GM19324 (cell line): Measurements from ENCODE around the gene CDC45.

Source experiments
- ATAC-seq: cut with Tn5 transposase; IDR thresholded peaks from one replicate; pipeline ENCODE4 v1.9.1; 2021; ENCODE audit warnings: mild to moderate bottlenecking, moderate library complexity; ENCODE audit not compliant: unreplicated experiment, low FRiP score

CDC45 gene

DNA sequence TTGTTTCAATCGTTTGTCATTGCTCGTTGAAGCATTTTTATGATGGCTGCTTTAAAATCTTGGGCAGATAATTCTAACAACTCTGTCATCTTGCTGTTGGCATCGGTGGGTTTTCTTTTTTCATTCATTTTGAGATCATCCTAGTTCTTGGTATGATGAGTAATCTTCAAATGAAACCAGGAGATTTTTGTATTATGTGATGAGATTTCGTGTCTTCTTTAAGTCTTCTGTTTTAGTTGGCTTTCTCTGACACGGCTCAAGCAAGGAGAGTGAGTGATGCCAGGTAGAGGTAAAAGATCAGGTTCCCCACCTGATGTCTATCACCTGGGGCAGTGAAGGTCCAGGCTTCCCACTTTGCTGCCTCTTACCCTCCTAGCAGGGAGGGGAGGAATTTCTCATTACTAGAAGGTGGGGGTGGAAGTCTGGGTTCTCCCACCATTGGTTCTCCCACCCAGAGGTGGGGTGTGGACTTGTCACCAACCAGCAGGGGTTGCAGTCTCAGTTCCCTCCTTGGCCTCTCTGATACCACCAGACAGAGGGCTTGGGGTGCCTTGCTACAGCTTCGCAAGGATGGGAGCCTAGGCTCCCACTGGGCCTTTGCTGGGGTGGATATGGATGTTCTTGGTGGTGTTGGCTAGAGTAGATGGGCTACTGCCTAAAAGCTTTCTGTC, 12.9 kb downstream of the CDC45 start:
- no peak for ATAC-seq

- ATAC-seq, result no peak
These were observed 14.4 kb downstream of the CDC45 start for GRCh38 chr22:19494001-19494560.

GRCh38 chr22:19494676-19495173, 15.0 kb downstream of the CDC45 start:
- ATAC-seq, result no peak

- no peak for ATAC-seq
These were observed 16.0 kb downstream of the CDC45 start for GRCh38 chr22:19495562-19496323.

DNA sequence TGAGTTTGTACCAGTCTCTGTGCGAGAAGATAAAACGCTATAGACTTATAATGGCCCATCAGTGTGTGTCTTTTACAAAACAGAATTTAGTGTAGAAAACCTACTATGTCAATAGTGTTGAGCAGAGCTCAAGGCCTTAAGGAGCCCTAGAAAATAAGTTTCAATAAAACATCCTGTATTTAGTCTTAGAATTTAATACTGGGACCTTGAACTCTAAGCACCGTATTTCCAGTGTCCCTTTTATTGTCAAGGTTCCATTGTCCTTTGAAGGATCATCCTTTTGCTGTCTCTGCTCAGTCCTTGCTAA, 16.6 kb downstream of the CDC45 start:
- no peak for ATAC-seq

GRCh38 chr22:19497245-19497644, 17.5 kb downstream of the CDC45 start:
- no peak for ATAC-seq

- ATAC-seq, result no peak
These were observed 18.6 kb downstream of the CDC45 start for GRCh38 chr22:19498154-19498865.

GRCh38 chr22:19498866-19499190, 19.1 kb downstream of the CDC45 start:
- no peak for ATAC-seq

DNA sequence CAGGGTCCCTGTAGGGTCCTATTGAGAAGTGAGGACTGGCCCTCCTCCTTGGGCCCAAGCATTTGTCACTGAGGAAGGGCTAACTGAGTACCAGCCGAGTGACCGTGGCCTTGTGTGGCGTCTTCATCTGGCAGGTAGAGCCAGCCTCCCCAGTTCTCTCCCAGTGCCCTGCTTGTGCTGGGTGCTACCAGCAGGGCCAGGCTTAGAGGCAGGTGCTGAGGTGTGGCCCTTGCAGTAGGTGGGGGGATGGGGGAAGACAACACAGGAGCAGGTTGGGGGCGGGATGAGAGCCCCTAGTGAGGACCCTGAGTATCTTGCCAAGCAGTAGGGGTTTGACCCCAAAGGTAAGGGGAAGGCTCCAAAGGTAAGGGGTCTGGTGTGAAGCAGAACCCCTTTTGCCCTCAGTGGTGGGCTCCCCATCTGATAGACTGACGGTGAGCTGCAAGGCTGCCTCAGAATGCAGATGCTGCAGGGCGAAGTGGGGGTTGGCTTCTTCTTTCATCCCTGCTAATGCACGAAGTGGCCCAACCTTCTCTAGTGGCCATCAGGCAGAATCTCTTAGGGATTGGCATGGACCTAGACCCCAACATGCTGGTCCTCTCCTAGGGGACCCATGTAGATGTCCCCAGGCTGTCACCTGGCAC, 19.6 kb downstream of the CDC45 start:
- no peak for ATAC-seq

DNA sequence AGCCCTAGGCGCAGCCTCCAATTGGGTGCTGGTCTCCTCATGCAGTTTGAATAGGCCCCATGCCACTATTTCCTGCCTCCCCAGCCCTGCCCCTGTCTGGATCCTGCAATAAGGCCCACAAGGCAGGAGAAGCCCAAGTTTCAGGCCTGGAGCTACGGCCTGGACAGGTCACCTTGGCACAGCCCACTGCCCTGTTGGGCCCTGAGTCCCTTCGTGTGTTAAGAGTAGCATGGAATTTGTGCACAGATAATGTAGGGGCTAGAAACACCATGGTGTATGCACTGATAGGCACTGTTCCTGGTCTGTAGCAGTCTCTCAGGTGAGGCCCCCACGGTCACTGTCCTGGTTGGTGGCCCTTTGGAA, 20.1 kb downstream of the CDC45 start:
- no peak for ATAC-seq

GRCh38 chr22:19501897-19502447, 22.3 kb downstream of the CDC45 start:
- no peak for ATAC-seq

- ATAC-seq, result no peak
These were observed 23.6 kb downstream of the CDC45 start for GRCh38 chr22:19503367-19503766.

DNA sequence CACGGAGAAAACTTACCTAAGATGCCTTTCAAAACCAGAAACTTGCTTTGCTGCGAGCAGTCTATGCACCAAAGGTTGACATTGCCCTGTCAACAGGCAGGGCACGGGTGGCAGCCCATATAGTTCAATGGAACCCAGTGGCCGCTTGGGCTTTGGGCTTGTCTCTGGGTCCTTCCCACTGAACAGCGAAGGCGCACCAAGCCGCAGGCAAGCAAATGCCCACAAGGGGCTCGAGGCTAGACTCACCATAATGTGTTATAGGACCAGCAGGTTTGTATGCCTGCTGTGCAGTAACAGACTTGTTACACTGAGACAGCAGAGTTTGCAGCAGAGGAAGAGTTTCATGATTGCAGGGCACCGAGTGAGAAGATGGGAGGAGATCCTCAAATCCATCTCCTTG, 24.1 kb downstream of the CDC45 start:
- no peak for ATAC-seq

DNA sequence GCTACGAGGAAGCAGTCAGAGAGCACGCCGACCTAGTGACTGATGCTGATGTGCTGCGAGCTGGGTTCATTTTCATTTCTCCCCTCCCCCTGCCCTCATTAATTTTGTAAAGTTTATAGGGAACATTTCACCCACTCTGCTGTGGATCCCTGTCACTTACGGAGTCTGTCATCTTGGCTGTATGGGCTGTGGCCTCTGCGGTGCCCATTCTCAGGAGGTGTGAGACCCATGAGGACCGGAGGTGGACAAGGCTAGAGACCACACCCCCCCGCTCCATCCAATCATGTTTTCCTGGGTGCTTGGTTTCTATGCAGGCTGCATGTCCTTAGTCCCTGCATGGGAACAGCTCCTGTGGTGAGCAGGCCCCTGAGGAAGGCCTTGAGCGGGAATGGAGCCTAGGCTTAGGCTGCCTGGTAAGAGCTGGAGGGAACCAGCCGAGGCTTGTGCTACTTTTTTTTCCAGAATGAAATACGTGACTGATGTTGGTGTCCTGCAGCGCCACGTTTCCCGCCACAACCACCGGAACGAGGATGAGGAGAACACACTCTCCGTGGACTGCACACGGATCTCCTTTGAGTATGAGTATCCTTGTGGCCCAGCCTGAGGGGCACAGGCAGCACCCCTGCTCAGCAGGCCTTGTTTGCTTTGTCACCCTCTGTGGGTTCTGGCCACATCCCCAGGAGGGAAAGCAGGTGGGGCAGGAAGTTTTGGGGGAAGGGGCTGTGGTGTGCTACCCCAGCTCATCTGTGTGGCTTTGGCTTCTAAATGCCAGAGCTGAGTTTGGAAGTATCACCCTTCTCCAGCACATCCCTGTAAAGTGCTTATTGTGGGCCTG, 25.4 kb downstream of the CDC45 start:
- no peak for ATAC-seq

DNA sequence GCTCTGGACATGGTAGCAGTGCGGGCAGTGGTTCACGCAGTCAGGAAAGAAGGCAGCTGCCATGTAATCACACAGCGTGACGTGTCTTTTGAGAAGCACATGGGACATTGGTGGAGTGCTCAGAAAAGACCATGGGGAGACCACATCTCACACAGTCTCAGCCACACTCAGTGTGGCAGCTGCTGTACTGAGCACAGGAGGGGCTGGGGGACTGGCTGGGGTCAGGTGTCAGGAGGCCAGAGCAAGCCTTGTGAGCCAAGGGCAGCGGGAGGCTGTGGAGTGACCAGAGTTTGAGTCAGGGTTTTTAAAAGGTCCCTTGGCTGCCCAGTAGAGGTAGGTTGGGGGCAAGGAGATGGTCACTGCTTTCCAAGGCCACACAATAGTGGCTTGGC, 26.0 kb downstream of the CDC45 start:
- no peak for ATAC-seq

DNA sequence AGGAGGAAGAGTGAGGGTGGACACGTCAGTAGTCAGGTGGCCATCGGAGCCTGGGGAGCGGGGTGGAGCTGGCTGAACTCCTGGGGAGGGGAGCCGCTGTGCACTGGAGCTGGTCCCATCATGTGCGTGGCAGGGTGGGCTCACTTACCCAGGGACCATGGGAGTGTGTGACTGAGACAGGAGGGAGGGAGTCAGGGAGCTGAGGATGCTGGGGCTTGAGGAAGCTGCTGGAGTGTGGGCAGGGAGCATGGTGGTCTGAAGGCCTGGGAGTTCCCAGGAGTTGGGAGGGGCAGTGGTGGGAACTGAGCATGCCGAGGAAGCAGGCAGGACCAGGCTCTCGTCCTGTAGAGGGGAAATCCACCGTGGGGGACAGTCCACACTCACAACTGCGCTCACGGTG, 26.5 kb downstream of the CDC45 start:
- ATAC-seq, result no peak

DNA sequence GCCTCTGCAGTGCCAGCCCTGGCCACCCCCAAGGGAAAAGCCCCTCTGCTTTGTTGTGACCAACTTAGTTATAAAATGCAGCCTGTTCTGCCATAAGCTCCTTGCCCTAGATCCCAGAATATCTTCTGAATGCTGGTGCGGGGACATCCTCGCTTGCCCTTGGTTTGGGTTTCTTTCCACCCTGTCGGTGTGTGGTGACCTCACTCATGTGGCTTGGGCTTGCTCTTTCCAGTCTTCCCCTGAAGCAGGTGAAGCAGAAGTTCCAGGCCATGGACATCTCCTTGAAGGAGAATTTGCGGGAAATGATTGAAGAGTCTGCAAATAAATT, 27.8 kb downstream of the CDC45 start:
- no peak for ATAC-seq

DNA sequence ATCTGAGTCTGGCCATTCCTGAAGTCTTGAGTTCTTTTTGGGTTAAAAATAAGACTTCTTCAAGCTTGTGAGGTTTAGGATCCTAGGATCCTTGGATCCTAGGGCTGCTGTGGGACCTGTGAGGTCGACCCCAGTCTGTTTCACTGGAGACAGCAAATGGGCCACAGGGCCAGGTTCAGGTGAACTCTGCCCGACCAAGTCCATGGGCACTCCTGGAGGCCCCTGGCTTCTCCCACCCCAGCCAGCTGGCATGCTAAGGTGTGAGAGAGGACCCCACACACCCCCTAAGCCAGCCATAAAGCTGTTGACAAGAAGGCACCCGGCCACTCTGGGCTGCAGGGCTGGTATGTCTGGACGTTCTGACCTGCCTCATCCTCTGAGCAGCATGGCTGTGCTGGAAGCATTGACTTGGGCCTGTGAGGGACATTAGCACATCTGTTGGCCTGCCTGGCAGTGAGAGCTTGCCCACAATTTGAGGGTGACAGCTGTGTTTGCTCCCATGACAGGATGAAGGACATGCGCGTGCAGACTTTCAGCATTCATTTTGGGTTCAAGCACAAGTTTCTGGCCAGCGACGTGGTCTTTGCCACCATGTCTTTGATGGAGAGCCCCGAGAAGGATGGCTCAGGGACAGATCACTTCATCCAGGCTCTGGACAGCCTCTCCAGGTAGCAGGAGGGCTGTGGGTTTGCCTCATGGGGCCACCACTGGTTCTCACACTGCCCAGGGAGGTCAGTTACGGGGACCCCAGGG, 28.5 kb downstream of the CDC45 start:
- ATAC-seq, result no peak

GRCh38 chr22:19509191-19509590, 29.5 kb downstream of the CDC45 start:
- ATAC-seq, result no peak
